Measurements from ENCODE around the gene CLASP2. TPM values are rescaled to one million over a fixed set of nuclear protein-coding genes. Genes with fewer than 3 reads are reported as not detected.

The CLASP2 gene
- total RNA-seq, 2 experiments from 2014 or later: 63.4 to 73.1 TPM

GRCh38 chr3:33543601-33544000, 174.5 kb downstream of the CLASP2 start:
- Mint-ChIP-seq H3K36me3 (ENCODE audit: low read depth) (peaks cover 23% of the 10 kb centered on the region), H3K27me3 (no peaks in the 10 kb centered on the region), H3K4me1 (ENCODE audit: low read depth) (no peaks in the 10 kb centered on the region), H3K4me3 (no peak overlapping the region), H3K27ac (no peak overlapping the region), H3K9me3 (no peaks in the 10 kb centered on the region)
- ATAC-seq (ENCODE audit: poor library complexity): no peak
- peaks cover 19% of the 10 kb centered on the region for H3K36me3 ChIP-seq (ENCODE audit: insufficient read depth, low read length)
- H3K4me3 ChIP-seq (ENCODE audit: low read length): no peak overlapping the region
- no peaks in the 10 kb centered on the region for H3K4me1 ChIP-seq (ENCODE audit: insufficient read depth, low read length)
- no peaks in the 10 kb centered on the region for H3K27me3 ChIP-seq (ENCODE audit: control insufficient read depth in 1 of 2, insufficient read depth in 2 of 2, low read length in 2 of 2)
- no peak for DNase-seq
- ChIA-PET CTCF (no interaction called here), POLR2A (no interaction called here)
- no peaks in the 10 kb centered on the region for H3K9me3 ChIP-seq (ENCODE audit: control insufficient read depth in 1 of 2, insufficient read depth in 1 of 2, low read length in 2 of 2)
- intact Hi-C loops (cut with DNase I, micrococcal nuclease): no loop called here
- no peak for TF ChIP-seq CTCF (IDR thresholded peaks at IDR 0.05)
- H3K27ac ChIP-seq (ENCODE audit: low read depth in 1 of 2, low read length in 2 of 2): no peak overlapping the region

- no peaks in the 10 kb centered on the region for H3K9me3 ChIP-seq (ENCODE audit: control insufficient read depth in 1 of 2, insufficient read depth in 1 of 2, low read length in 2 of 2)
- H3K27ac ChIP-seq (ENCODE audit: low read depth in 1 of 2, low read length in 2 of 2): no peak overlapping the region
- intact Hi-C loops (cut with DNase I, micrococcal nuclease): no loop called here
- ChIA-PET POLR2A (interaction anchor here (0.6 kb wide), 1 partner anchor 158 kb away, joined by 3 read pairs; no protein-coding TSS in a partner anchor), CTCF (no interaction called here)
- ATAC-seq (ENCODE audit: poor library complexity) (no peak), DNase-seq (no peak)
- no peak overlapping the region for H3K4me3 ChIP-seq (ENCODE audit: low read length)
- H3K27me3 Mint-ChIP-seq: no peaks in the 10 kb centered on the region
- H3K27me3 ChIP-seq (ENCODE audit: control insufficient read depth in 1 of 2, insufficient read depth in 2 of 2, low read length in 2 of 2): no peaks in the 10 kb centered on the region
- TF ChIP-seq CTCF (IDR thresholded peaks at IDR 0.05): no peak
- H3K4me1 ChIP-seq (ENCODE audit: insufficient read depth, low read length): no peaks in the 10 kb centered on the region
- H3K4me3 Mint-ChIP-seq: no peak overlapping the region
- peaks cover 23% of the 10 kb centered on the region for H3K36me3 ChIP-seq (ENCODE audit: insufficient read depth, low read length)
- no peak overlapping the region for H3K27ac Mint-ChIP-seq
- H3K9me3 Mint-ChIP-seq: no peaks in the 10 kb centered on the region
- H3K36me3 Mint-ChIP-seq (ENCODE audit: low read depth): peaks cover 36% of the 10 kb centered on the region
- no peaks in the 10 kb centered on the region for H3K4me1 Mint-ChIP-seq (ENCODE audit: low read depth)
Measured at GRCh38 chr3:33541918-33542317, 176.1 kb downstream of the CLASP2 start.

GRCh38 chr3:33538678-33539339, 179.2 kb downstream of the CLASP2 start:
- Mint-ChIP-seq H3K27me3 (no peaks in the 10 kb centered on the region), H3K4me1 (ENCODE audit: low read depth) (no peaks in the 10 kb centered on the region), H3K9me3 (no peaks in the 10 kb centered on the region), H3K4me3 (no peak overlapping the region), H3K27ac (no peak overlapping the region), H3K36me3 (ENCODE audit: low read depth) (peaks cover 67% of the 10 kb centered on the region)
- H3K9me3 ChIP-seq (ENCODE audit: control insufficient read depth in 1 of 2, insufficient read depth in 1 of 2, low read length in 2 of 2): no peaks in the 10 kb centered on the region
- ATAC-seq (ENCODE audit: poor library complexity) (no peak), DNase-seq (no peak)
- H3K36me3 ChIP-seq (ENCODE audit: insufficient read depth, low read length): peaks cover 42% of the 10 kb centered on the region
- H3K4me1 ChIP-seq (ENCODE audit: insufficient read depth, low read length): no peaks in the 10 kb centered on the region
- H3K4me3 ChIP-seq (ENCODE audit: low read length): no peak overlapping the region
- no peak for TF ChIP-seq CTCF (IDR thresholded peaks at IDR 0.05)
- ChIA-PET POLR2A (no interaction called here), CTCF (no interaction called here)
- intact Hi-C loops (cut with DNase I, micrococcal nuclease): no loop called here
- H3K27ac ChIP-seq (ENCODE audit: low read depth in 1 of 2, low read length in 2 of 2): no peak overlapping the region
- H3K27me3 ChIP-seq (ENCODE audit: control insufficient read depth in 1 of 2, insufficient read depth in 2 of 2, low read length in 2 of 2): no peaks in the 10 kb centered on the region

Data from CD4-positive, alpha-beta T cell (primary cell).